Measurements from ENCODE around the gene GALNT16. TPM values are rescaled to one million over a fixed set of nuclear protein-coding genes. Genes with fewer than 3 reads are reported as not detected.

Gene GALNT16
- total RNA-seq, 1 experiment from 2014 or later: 3.8 TPM

DNA sequence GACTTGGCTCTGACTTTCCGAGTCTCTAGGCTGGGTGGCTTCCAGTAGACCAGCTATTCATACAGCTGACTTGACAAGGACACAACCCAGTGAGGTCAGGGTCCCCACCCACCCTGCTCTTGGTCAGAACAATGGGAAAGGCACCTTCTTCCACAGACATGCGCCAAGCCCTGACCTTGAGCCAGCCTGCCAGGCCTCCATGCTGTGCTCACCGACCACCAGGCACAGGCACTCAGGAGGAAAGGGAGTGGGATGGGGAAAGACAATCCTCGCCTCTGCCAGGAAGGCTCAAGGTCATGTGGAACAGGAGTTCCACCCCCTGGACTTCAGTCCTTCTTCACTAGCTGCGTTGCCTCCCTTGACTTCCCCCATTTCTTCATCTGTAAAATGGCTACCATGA, 31.4 kb downstream of the GALNT16 start:
- Histone ChIP-seq H3K9me3 (no peaks in the 10 kb centered on the region), H3K36me3 (no peaks in the 10 kb centered on the region), H3K4me3 (no peak overlapping the region), H3K27me3 (no peaks in the 10 kb centered on the region)
- no peak for DNase-seq

DNA sequence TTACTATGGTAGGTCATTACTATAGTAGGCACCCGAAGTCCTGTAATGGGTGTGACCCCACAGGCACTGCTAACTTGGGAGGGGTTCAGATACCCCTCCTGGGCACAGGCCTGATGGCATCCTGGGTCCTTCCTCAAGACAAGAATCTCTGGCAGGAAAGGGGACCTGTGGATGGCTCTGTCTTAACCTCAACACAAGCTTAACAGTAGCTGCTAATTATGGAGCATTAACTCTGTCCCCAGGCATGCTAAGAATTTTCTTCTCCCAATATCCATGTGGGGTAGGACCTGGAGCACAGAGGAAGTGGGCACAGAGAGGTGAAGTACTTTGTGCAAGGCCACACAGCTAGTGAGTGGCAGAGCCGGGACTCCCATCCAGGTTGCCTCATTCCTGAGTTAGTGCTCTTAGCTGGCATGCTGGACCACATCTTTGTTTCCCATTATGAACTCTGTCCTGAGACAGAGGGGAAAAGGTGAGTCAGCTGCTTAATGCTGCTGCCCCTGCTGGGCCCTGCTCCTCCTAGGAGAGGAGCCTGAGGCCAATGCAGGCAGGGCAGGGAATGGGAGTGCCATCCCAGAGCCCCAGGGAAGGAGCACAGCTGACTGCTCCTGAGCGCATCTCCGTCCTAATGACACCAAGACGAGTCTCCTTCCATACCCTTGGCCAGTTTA, 32.1 kb downstream of the GALNT16 start:
- peak; percentile 55 for DNase-seq
- H3K36me3 ChIP-seq: no peaks in the 10 kb centered on the region
- H3K4me3 ChIP-seq: no peak overlapping the region
- no peaks in the 10 kb centered on the region for H3K27me3 ChIP-seq
- H3K9me3 ChIP-seq: no peaks in the 10 kb centered on the region

DNA sequence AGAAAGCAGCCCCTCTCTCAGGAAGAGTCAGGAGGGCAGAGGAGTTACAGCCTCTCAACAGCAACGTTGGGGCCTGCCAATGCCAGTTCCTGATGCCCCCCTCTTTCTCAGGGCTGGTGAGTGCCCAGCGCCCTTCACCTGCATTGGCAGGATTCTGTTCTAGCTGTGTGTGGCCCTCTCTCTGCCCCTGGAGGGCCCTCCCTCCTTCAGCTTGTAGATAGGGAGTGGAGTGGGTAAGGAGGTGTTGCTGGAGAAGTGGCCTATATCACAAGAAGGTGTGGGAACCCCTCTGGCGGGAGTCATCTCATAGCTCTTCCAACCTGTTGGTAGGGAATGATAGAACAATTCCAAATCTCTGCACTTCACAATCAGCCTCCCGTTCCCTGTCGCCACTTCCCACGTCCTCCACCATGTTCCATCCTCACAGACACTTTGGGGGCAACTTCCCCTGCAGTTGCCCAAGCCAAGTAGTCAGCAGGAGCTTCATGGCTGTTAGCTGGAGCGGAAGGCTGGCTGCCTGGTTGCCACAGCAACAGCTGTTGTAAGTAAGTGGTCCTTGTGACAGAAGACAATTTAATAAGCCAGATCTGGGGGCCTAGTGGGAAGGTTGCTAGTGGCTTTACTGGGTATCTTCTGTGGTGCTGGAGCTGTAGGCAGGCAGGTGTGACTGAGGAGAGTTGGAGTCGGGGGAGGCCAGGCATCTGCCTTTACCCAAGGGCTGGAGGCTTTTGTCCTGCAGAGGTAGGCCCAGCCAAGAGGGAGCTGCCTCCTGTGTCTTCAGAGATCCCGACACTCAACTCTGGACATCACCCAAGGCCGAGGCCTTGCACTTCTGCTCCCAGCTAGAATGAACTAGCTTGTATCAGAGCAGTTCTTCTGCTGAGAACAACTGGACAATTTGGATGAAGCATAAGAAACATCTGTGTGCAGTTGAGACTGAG, 38.4 kb downstream of the GALNT16 start:
- no peak for DNase-seq
- H3K4me3 ChIP-seq: no peak overlapping the region
- H3K27me3 ChIP-seq: no peaks in the 10 kb centered on the region
- H3K9me3 ChIP-seq: no peaks in the 10 kb centered on the region
- H3K36me3 ChIP-seq: no peaks in the 10 kb centered on the region

DNA sequence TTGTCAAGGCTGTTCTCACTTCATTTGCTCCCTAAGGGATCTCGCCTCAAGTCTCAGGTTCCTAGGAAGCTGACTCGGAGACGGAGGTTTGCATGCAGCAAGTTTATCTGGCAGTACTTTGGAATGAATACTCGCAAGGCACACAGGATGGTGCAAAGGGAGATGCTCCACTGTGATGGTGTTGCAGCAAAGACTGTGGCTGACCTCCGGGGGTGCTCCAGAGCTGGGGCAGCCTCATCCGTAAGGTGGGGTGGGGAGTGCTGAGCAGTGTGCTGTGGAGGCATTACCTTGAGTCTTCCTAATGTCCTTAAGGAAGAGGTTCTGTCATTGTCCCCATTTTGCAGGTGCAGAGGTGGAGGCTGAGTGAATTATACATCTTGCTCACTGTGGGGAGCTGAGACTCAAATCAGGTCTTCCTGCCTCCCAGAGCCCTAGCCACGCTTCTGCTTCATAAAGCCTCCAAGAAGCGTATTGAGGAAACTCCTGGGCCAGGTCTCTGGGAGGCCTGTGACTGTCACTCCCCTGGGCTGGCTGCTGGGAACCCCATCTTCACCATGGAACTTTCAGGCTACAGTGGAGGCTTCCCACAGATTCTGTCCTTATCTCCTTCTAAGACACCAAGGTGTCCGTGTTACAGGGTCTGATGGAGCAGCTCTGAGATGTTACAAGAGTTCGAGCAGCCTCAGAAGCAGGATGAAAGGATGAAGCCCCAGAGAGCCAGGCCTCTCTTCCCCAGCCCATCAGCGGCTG, 39.5 kb downstream of the GALNT16 start:
- Histone ChIP-seq H3K4me3 (no peak overlapping the region), H3K27me3 (no peaks in the 10 kb centered on the region), H3K9me3 (no peaks in the 10 kb centered on the region), H3K36me3 (no peaks in the 10 kb centered on the region)
- DNase-seq: no peak

DNA sequence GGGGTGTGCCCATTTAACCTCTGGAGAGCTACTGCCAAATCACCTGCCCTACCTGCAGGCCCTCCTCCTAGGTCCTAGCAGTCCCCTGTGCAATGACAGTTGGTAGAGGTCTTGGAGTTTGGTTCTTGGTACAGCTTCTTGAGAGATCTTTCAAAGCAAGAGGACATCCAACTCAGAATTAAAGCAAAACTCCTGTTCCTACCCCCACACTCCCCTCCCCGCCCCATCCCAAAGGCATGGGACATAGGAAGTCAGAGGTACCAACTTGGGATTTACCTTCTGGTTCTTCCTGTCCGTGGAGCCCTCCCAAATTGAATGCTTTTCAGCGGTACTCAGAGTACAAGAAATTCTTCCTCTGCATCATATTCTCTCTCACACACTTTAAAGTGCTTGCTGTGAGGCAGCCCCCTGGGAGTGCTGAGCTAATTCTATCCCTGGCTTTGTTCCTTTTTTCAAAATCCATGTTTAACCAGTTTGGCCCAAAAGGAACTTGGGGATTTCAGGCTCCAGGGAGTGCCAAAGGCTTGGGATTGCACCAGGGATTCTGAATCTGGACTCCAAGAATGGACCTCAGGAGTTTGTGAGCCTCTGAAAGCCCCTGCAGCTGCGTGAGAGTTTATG, 40.8 kb downstream of the GALNT16 start:
- no peaks in the 10 kb centered on the region for H3K9me3 ChIP-seq
- no peak overlapping the region for H3K4me3 ChIP-seq
- H3K27me3 ChIP-seq: no peaks in the 10 kb centered on the region
- no peak for DNase-seq
- H3K36me3 ChIP-seq: no peaks in the 10 kb centered on the region

DNA sequence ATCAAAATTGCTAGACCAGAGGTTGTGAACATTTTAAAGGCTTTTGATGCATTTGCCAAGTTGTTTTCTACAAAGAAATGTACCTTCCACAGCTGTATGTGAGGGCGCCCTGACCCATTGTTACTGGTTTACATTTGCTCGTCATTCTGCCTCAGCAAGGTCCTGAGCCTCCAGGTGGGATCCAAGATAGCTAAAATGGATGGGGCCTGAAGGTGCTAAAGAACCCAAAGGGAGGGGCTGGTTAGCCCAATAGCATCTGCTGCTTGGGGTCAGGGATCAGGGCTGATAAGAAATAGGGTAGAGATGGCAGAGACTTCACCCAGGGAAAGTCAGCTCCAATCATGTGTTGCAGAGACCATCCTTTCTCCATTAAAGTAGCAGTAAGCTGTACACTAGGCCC, 43.1 kb downstream of the GALNT16 start:
- no peak for DNase-seq
- Histone ChIP-seq H3K9me3 (no peaks in the 10 kb centered on the region), H3K36me3 (no peaks in the 10 kb centered on the region), H3K4me3 (no peak overlapping the region), H3K27me3 (no peaks in the 10 kb centered on the region)

DNA sequence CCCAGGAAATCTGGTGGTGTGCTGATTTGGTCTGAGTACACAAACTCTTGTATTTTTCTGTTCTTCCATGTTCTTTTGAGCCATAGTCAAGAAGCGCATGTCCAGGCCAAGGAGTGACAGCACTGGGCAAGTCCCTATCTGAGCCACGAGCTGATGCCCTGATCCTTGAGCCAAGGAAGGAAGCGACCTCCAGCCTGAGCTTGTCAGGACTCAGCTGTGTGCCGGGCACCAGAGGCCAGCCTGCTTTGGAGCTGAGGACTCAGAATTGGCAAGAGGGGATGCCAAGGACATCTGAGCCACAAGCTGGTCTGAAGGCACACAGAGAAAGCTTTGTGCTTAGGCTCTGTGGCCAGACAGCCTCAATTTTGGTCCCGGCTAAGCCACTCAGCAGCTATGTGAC, 52.6 kb downstream of the GALNT16 start:
- Histone ChIP-seq H3K36me3 (no peaks in the 10 kb centered on the region), H3K9me3 (no peaks in the 10 kb centered on the region)
- DNase-seq: no peak

DNA sequence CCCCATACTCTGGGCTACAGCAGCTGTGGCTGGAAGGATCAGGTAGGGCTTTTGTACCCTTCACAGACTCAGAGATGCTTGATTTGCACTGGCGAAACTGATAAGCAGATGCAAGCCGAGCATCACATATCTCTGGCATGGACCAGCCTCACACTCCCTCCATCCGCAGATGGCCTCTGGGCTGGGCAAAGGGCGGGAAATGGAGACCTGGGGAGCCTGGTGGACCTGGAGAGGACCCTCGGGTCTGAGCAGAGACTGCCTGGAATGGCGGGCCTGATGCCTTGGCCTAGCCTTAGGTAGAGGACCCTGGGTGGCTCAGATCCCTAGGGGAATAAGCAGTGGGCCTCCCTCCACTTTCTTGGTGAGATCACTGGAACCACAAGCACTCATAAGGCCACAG, 53.2 kb downstream of the GALNT16 start:
- Histone ChIP-seq H3K27me3 (no peaks in the 10 kb centered on the region), H3K36me3 (no peaks in the 10 kb centered on the region), H3K4me3 (no peak overlapping the region), H3K9me3 (no peaks in the 10 kb centered on the region)
- no peak for DNase-seq

More for the DNA sequence above, 52.6 kb downstream of the GALNT16 start:
- no peaks in the 10 kb centered on the region for H3K27me3 ChIP-seq
- H3K4me3 ChIP-seq: no peak overlapping the region

DNA sequence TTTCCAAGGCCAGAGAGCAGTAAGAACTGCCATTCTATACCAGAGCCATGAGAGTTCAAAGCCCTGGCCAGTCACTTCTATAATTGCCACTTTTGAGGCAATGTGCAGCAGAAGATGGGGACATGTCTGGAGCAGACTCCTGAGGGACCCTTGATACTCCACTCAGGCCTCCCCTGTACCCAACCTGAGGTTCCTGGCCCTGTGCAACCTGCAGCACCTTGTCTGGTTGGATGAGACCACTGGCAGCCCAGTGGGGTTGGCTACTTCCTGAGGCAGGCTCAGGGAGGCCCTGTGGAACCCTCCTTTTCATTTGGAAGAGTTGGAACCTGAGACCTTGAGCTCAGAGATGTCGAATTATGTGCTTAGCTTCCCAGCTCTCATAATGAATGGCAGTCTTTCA, 54.4 kb downstream of the GALNT16 start:
- no peaks in the 10 kb centered on the region for H3K27me3 ChIP-seq
- H3K9me3 ChIP-seq: no peaks in the 10 kb centered on the region
- no peaks in the 10 kb centered on the region for H3K36me3 ChIP-seq
- DNase-seq: no peak
- H3K4me3 ChIP-seq: no peak overlapping the region

DNA sequence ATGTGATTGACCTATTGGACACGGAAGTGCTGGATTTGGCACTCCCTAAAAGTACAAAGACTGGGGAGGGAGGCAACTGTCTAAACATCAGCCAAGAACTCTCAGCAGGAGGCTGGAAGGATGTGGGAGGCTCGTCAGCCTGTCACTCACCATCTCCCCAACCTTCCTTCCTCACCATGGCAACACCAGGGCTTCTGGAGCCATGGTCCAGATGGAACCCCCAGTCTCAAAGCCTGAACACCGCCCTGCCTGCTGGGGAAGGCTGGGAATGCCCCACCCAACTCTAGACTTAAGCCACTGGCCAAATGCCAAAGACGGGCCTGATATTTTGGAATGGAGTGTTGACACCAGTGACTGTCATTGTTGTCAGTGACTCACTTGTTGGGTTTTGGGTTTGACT, 55.3 kb downstream of the GALNT16 start:
- no peak overlapping the region for H3K4me3 ChIP-seq
- H3K36me3 ChIP-seq: no peaks in the 10 kb centered on the region
- no peaks in the 10 kb centered on the region for H3K9me3 ChIP-seq
- DNase-seq: peak; percentile 59
- H3K27me3 ChIP-seq: no peaks in the 10 kb centered on the region

DNA sequence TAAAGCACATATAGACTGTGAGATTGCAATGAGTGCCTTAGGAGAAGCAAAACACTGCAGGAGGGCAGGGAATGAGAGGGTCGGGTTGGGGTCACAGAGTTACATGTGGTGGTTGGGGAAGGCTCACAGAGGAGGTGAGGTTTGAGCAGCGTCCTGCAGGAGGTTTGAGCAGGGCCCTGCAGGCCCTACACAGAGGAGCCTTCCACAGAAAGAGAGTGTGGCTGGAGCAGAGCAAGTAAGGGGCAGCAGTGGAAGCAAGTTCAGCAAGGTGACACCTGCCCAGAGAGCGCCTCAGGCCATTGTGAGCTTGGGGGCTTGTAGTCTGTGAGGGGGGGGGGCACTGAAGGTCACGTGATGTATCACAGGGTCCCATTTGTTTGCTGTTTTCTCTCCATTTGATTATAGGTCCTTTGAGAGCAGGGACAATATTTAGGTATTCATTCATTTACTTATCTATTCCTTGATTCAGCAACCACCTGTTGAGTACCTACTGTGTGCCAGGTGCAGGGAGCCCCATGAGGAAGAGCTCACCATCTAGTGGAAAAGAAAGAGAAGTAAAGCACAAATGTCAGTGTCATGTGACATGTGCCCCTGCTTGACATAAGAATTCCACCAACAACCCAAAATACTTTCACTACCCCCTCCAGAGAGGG, 56.6 kb downstream of the GALNT16 start:
- no peak overlapping the region for H3K4me3 ChIP-seq
- H3K9me3 ChIP-seq: no peaks in the 10 kb centered on the region
- no peak for DNase-seq
- no peaks in the 10 kb centered on the region for H3K36me3 ChIP-seq
- H3K27me3 ChIP-seq: no peaks in the 10 kb centered on the region

DNA sequence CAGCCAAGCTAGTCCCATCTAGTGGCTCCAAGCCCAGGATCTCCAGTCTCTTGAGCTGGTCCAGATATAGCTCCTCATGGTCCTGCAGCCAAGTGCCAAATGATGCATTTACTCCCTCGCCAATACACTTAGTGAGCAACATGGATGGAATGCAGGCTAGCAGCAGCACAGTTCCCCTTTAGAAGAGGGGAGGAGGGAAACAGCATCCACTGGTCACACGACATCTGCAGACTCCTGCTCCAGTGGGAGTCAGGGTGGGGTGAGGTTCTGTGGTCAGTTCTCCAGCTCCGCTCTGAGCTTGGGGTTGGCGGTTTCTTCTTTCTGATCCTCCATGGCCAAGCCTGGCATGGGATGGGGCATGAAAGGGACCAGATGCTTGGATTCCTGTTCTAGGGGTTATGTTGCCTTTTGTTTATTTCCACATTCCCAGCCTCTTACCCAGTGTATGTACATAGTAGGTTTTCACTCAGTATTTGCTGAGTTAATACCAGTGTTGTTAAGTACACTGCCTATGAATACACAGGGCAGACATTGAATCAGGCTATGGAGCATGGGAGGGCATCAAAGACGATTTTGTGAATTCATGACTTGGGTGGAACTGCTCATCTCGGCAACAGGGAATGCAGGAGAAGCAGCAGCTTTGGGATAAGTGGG, 57.3 kb downstream of the GALNT16 start:
- no peaks in the 10 kb centered on the region for H3K9me3 ChIP-seq
- H3K27me3 ChIP-seq: no peaks in the 10 kb centered on the region
- no peak overlapping the region for H3K4me3 ChIP-seq
- H3K36me3 ChIP-seq: no peaks in the 10 kb centered on the region
- peak; percentile 94 for DNase-seq

DNA sequence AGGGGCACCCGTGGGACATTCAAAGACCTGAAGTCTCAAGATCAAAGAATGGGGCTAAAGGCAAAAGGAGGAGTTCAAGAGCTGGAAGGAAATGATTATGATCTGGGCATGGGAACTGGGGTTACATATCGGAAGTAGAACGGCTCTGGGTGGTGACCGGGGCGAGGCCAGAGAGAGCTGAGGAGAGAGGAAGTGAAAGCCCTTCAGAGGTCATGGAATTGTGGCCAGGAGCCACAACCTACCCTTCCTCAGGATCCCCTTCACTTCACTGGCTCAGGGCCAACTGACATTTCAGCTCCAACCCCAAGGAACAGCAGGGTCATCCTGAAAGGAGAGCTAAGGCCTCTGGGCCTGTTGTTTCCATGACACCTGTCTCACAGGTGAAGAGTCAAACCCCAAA, 57.8 kb downstream of the GALNT16 start:
- peak; percentile 34 for DNase-seq
- no peak overlapping the region for H3K4me3 ChIP-seq
- H3K36me3 ChIP-seq: no peaks in the 10 kb centered on the region

DNA sequence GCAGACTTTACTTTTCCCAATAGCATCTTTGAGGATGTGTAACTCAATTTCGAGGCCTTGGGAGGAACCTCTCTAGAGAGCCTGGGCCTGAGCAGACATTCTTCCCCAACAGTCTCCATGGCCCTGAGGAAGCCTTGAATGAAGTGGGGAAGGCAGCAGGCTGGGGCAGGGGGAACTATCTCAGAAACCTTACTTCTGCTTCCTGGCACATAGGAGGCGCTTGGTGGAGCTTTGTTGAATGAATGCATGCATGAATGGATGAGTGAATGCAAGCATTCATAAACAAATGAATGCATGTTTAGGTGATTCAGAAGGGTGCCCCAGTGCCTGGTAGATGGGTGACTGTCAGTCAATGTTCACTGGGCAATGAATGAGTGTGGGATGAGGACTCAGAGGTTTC, 58.3 kb downstream of the GALNT16 start:
- no peaks in the 10 kb centered on the region for H3K36me3 ChIP-seq
- H3K9me3 ChIP-seq: no peaks in the 10 kb centered on the region
- H3K27me3 ChIP-seq: no peaks in the 10 kb centered on the region
- DNase-seq: peak; percentile 68
- H3K4me3 ChIP-seq: no peak overlapping the region

More for the DNA sequence above, 57.8 kb downstream of the GALNT16 start:
- Histone ChIP-seq H3K27me3 (no peaks in the 10 kb centered on the region), H3K9me3 (no peaks in the 10 kb centered on the region)

DNA sequence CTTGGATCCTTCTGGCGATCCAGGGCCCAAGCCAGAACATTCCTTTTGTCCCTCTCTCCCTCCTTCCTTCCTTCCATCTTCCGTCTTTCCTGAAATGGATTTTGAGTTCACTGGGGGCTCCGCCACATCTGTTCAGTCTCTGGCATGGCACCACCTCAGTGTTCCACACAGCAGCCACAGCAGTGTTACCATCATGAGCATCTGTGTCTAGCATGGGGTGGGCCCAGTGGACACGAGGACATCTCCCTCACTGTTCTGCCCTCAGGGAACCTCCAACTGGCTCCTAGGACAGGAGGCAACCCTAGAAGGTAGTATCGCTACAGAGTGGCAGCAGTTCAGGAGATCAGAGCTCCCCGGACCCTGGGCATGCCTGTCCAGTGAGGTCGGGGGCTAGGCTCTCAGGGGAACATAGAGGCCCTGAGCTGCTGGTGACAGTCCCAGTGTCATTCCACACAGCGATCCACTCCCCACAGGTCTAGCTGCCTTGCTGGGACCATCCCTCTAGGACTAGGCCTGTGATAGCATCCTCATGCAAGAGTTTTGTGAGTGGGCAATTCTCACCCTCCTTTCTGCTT, 59.0 kb downstream of the GALNT16 start:
- Histone ChIP-seq H3K27me3 (no peaks in the 10 kb centered on the region), H3K36me3 (no peaks in the 10 kb centered on the region), H3K9me3 (no peaks in the 10 kb centered on the region), H3K4me3 (no peak overlapping the region)
- no peak for DNase-seq

DNA sequence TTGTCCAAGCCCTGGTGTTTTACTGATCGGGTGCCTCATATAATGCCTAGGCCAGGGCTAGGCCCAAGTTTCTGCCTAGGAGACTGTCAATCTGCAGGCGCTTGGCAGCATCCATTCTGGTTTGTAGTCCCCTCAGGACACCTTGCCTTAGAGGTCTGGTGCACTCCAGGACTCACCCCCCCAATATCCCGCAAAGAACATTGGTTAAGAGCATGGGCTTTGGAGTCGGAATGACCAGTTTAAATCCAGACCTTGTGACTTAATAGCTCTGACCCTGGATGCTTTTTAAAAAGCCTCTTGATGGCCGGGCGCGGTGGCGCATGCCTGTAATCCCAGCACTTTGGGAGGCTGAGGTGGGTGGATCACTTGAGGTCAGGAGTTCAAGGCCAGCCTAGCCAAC, 60.0 kb downstream of the GALNT16 start:
- Histone ChIP-seq H3K27me3 (no peaks in the 10 kb centered on the region), H3K4me3 (no peak overlapping the region), H3K36me3 (no peaks in the 10 kb centered on the region), H3K9me3 (no peaks in the 10 kb centered on the region)
- no peak for DNase-seq

All from MG63 (cell line).